Endodermal cell (in vitro differentiated cells): ENCODE data around the gene TBX1. TPM values are rescaled to one million over a fixed set of nuclear protein-coding genes. Genes with fewer than 3 reads are reported as not detected.
A peak's percentile ranks its signal among the peaks of the same experiment; 100 is the strongest.
"Not testable (repeated sequence)": the region's sequence is repeated elsewhere in the genome, so short reads cannot be mapped to it uniquely, and the experiment has no call there.

Experiments
- DNase-seq: peaks from one replicate; pipeline ENCODE4 v3.0.0-alpha.2; 2017
- H3K27ac ChIP-seq: 2 replicates; pipeline ENCODE4 v1.5.1; 2013; ENCODE audit warnings: mild to moderate bottlenecking, low read depth, low read length, moderate library complexity
- H3K27me3 ChIP-seq: 2 replicates; pipeline ENCODE4 v1.6.1; 2013; ENCODE audit warnings: mild to moderate bottlenecking, low read length, moderate library complexity; ENCODE audit not compliant: insufficient read depth, control insufficient read depth, poor library complexity, severe bottlenecking
- H3K36me3 ChIP-seq: 2 replicates; pipeline ENCODE4 v1.7.0; 2013; ENCODE audit warnings: mild to moderate bottlenecking, low read length, moderate library complexity; ENCODE audit not compliant: control insufficient read depth, insufficient read depth
- H3K4me1 ChIP-seq: one replicate; pipeline ENCODE4 v1.7.0; 2013; ENCODE audit warnings: low read length; ENCODE audit not compliant: control insufficient read depth, insufficient read depth
- H3K4me3 ChIP-seq: 2 replicates; pipeline ENCODE4 v1.5.1; 2013; ENCODE audit warnings: mild to moderate bottlenecking, low read length, moderate library complexity
- H3K9ac ChIP-seq: 2 replicates; pipeline ENCODE4 v1.6.1; 2013; ENCODE audit warnings: mild to moderate bottlenecking, low read length, moderate library complexity; ENCODE audit not compliant: poor library complexity, severe bottlenecking; ENCODE audit errors: extremely low read depth
- H3K9me3 ChIP-seq: 2 replicates; pipeline ENCODE4 v1.6.1; 2013; ENCODE audit warnings: mild to moderate bottlenecking, low read length, moderate library complexity; ENCODE audit not compliant: control insufficient read depth
- H3K27ac Mint-ChIP-seq: 2 replicates; pipeline ENCODE4 v1.8.0; 2020; ENCODE audit warnings: mixed read lengths
- H3K27me3 Mint-ChIP-seq: 2 replicates; pipeline ENCODE4 v1.8.0; 2021; ENCODE audit warnings: mild to moderate bottlenecking, mixed read lengths; ENCODE audit not compliant: insufficient read depth
- H3K36me3 Mint-ChIP-seq: 2 replicates; pipeline ENCODE4 v1.8.0; 2020; ENCODE audit warnings: low read depth, mixed read lengths
- H3K4me1 Mint-ChIP-seq: 2 replicates; pipeline ENCODE4 v1.8.0; 2020; ENCODE audit warnings: mixed read lengths
- H3K4me3 Mint-ChIP-seq: 2 replicates; pipeline ENCODE4 v1.8.0; 2020; ENCODE audit warnings: mild to moderate bottlenecking, moderate library complexity, mixed read lengths
- H3K9me3 Mint-ChIP-seq: 2 replicates; pipeline ENCODE4 v1.8.0; 2020; ENCODE audit warnings: mild to moderate bottlenecking, mixed read lengths
- CTCF ChIP-seq: fragments of 200-600 bp; sonication (generic); conservative IDR thresholded peaks from 2 replicates; pipeline ENCODE4 v1.5.0; 2021; ENCODE audit warnings: antibody characterized with exemption, mild to moderate bottlenecking
- WGBS, 2 experiments: methylation state at CpG; one replicate each; pipeline versions ENCODE4 v1.1.5 to v1.1.7; 2013; ENCODE audit warnings: missing lambda C conversion rate in 2 of 2, mixed read lengths in 1 of 2; ENCODE audit not compliant: insufficient coverage in 1 of 2, insufficient read length in 1 of 2; 5-methylcytosine and 5-hydroxymethylcytosine counted together
- total RNA-seq, 2 donors: library from RNA; stranded (reverse); fragmentation: NEBNext Ultra II Directional in 1 of 2; extraction: Animal tissue kit (Norgen Biotek cat#: 25700) in 1 of 2; gene quantifications; 2 replicates in 1 of 2; 3 replicates in 1 of 2; pipeline ENCODE4 v1.2.1, GENCODE V29; 2021

Gene TBX1
- total RNA-seq, 2 donors from 2014 or later, result 1.3 TPM; not detected in 1

- TF ChIP-seq CTCF, result peak; percentile 60
- Mint-ChIP-seq H3K27me3 (peaks cover 93% of the 10 kb centered on the region), H3K9me3 (no peaks in the 10 kb centered on the region), H3K27ac (no peak overlapping the region), H3K36me3 (peaks cover 12% of the 10 kb centered on the region), H3K4me3 (peak overlapping the region; percentile 36), H3K4me1 (peaks cover 5% of the 10 kb centered on the region)
- DNase-seq, result peak; percentile 90
- 5% methylated on average over 27 to 89 of the region's 89 CpGs for WGBS, 2 experiments
- Histone ChIP-seq H3K27me3 (peaks cover 100% of the 10 kb centered on the region), H3K4me1 (no peaks in the 10 kb centered on the region), H3K4me3 (no peak overlapping the region), H3K27ac (no peak overlapping the region), H3K36me3 (no peaks in the 10 kb centered on the region), H3K9me3 (no peaks in the 10 kb centered on the region), H3K9ac (no peak overlapping the region)
Observed at GRCh38 chr22:19723983-19724827, 36.4 kb upstream of the TBX1 start.

- peak overlapping the region; percentile 31 for H3K4me3 Mint-ChIP-seq
- no peak overlapping the region for H3K27ac Mint-ChIP-seq
- no peaks in the 10 kb centered on the region for H3K9me3 Mint-ChIP-seq
- Histone ChIP-seq H3K9ac (no peak overlapping the region), H3K36me3 (no peaks in the 10 kb centered on the region), H3K27me3 (peaks cover 100% of the 10 kb centered on the region), H3K27ac (no peak overlapping the region), H3K4me3 (no peak overlapping the region), H3K4me1 (no peaks in the 10 kb centered on the region), H3K9me3 (no peaks in the 10 kb centered on the region)
- peaks cover 90% of the 10 kb centered on the region for H3K27me3 Mint-ChIP-seq
- no peak for DNase-seq
- TF ChIP-seq CTCF, result no peak
- H3K36me3 Mint-ChIP-seq, result peaks cover 12% of the 10 kb centered on the region
- WGBS, 2 experiments, result 72 to 76% methylated on average over 36 to 45 of the region's 45 CpGs
- H3K4me1 Mint-ChIP-seq, result peaks cover 5% of the 10 kb centered on the region
Observed at GRCh38 chr22:19724927-19725661, 35.5 kb upstream of the TBX1 start.

GRCh38 chr22:19726064-19726788 is 34.4 kb upstream of the TBX1 start:
- H3K27me3 ChIP-seq, result peaks cover 91% of the 10 kb centered on the region
- H3K4me1 ChIP-seq, H3K36me3 Mint-ChIP-seq, H3K9me3 Mint-ChIP-seq, H3K9me3 ChIP-seq, H3K27ac Mint-ChIP-seq, H3K4me3 Mint-ChIP-seq, DNase-seq, H3K4me1 Mint-ChIP-seq, H3K36me3 ChIP-seq, H3K4me3 ChIP-seq, H3K27ac ChIP-seq, H3K9ac ChIP-seq: not testable (repeated sequence)
- 68 to 72% methylated on average over 48 to 93 of the region's 96 CpGs for WGBS, 2 experiments
- peaks cover 79% of the 10 kb centered on the region for H3K27me3 Mint-ChIP-seq
